ENCODE data around the gene PBX1.

- TF ChIP-seq EZH2 (IDR thresholded peaks at IDR 0.05; ENCODE audit: borderline replicate concordance, low read depth, low read length, severe bottlenecking) (no peak), POLR2AphosphoS5 (IDR thresholded peaks at IDR 0.05; ENCODE audit: insufficient read depth, low read depth, low read length) (no peak), CTCF (IDR thresholded peaks at IDR 0.05; ENCODE audit: extremely low read depth in 1 of 2, insufficient read depth in 1 of 2, low read depth in 1 of 2, low read length in 2 of 2) (no peak), POLR2A (IDR thresholded peaks at IDR 0.05; ENCODE audit: low read depth, low read length) (no peak), MYC (IDR thresholded peaks at IDR 0.05; ENCODE audit: low read depth, low read length) (no peak), MAX (IDR thresholded peaks at IDR 0.05; ENCODE audit: insufficient read depth, insufficient read length) (no peak), GATA2 (IDR thresholded peaks at IDR 0.05; ENCODE audit: insufficient read depth, insufficient read length, low read depth, low read length) (no peak)
These were observed 181.1 kb downstream of the PBX1 start for GRCh38 chr1:164740000-164740526.
